ENCODE results near the gene STMP1.

The STMP1 gene

GRCh38 chr7:135662373-135663114 lies at the start of gene STMP1:
Gene STMP1, plus strand, starts transcription at chr7:135662514.
- peak; percentile 55 for TF ChIP-seq CTCF (conservative IDR thresholded peaks at IDR 0.05; ENCODE audit: low read length)
- peak; percentile 96 for DNase-seq (ENCODE audit: low read depth)
- H3K4me3 ChIP-seq (ENCODE audit: low read length) = peak within 1 kb of the TSS; percentile 87

GRCh38 chr7:135616136-135616535 lies 46.2 kb upstream of the STMP1 start:
- no peak for DNase-seq (ENCODE audit: low read depth)
- no peak overlapping the region for H3K4me3 ChIP-seq (ENCODE audit: low read length)
- TF ChIP-seq CTCF (conservative IDR thresholded peaks at IDR 0.05; ENCODE audit: low read length) = no peak

- TF ChIP-seq CTCF (conservative IDR thresholded peaks at IDR 0.05; ENCODE audit: low read length) = no peak
- no peak for DNase-seq (ENCODE audit: low read depth)
- H3K4me3 ChIP-seq (ENCODE audit: low read length) = no peak overlapping the region
These were observed 44.5 kb upstream of the STMP1 start for GRCh38 chr7:135617781-135618180.

GRCh38 chr7:135618510-135618909 lies 43.8 kb upstream of the STMP1 start:
- no peak for TF ChIP-seq CTCF (conservative IDR thresholded peaks at IDR 0.05; ENCODE audit: low read length)
- no peak overlapping the region for H3K4me3 ChIP-seq (ENCODE audit: low read length)
- DNase-seq (ENCODE audit: low read depth) = no peak

- DNase-seq (ENCODE audit: low read depth) = no peak
- no peak overlapping the region for H3K4me3 ChIP-seq (ENCODE audit: low read length)
- no peak for TF ChIP-seq CTCF (conservative IDR thresholded peaks at IDR 0.05; ENCODE audit: low read length)
These were observed 41.9 kb upstream of the STMP1 start for GRCh38 chr7:135620447-135620846.

- no peak overlapping the region for H3K4me3 ChIP-seq (ENCODE audit: low read length)
- DNase-seq (ENCODE audit: low read depth) = peak; percentile 90
- peak; percentile 85 for TF ChIP-seq CTCF (conservative IDR thresholded peaks at IDR 0.05; ENCODE audit: low read length)
These were observed 41.1 kb upstream of the STMP1 start for GRCh38 chr7:135620980-135621850.

Data from AG10803 (cell line).